Subcutaneous abdominal adipose tissue (tissue), 5 donors: ENCODE data around the gene FBXL2.

Experiments used
- H3K27ac ChIP-seq: one replicate; pipeline ENCODE4 v1.7.0; 2013; ENCODE audit warnings: low read depth, mild to moderate bottlenecking, inconsistent platforms, low read length, moderate library complexity
- H3K27me3 ChIP-seq, 5 donors: one replicate each; pipeline ENCODE4 v1.7.0; 2013; ENCODE audit warnings: low read length in 5 of 5, inconsistent platforms in 1 of 5; ENCODE audit not compliant: control insufficient read depth in 5 of 5, insufficient read depth in 4 of 5
- H3K36me3 ChIP-seq, 5 donors: one replicate each; pipeline ENCODE4 v1.7.0; 2013; ENCODE audit warnings: low read length in 5 of 5; ENCODE audit not compliant: control insufficient read depth in 5 of 5, insufficient read depth in 5 of 5
- H3K4me1 ChIP-seq, 5 donors: one replicate each; pipeline ENCODE4 v1.7.0; 2013; ENCODE audit warnings: low read length in 5 of 5, mild to moderate bottlenecking in 3 of 5, moderate library complexity in 1 of 5; ENCODE audit not compliant: control insufficient read depth in 5 of 5, insufficient read depth in 5 of 5
- H3K4me3 ChIP-seq, 5 donors: one replicate each; pipeline ENCODE4 v1.7.0; 2013; ENCODE audit warnings: low read length in 5 of 5, low read depth in 1 of 5
- H3K9ac ChIP-seq, 5 donors: one replicate each; pipeline ENCODE4 v1.7.0; 2013; ENCODE audit warnings: low read length in 5 of 5, mild to moderate bottlenecking in 4 of 5, moderate library complexity in 3 of 5
- H3K9me3 ChIP-seq, 5 donors: one replicate each; pipeline ENCODE4 v1.7.0; 2013; ENCODE audit warnings: low read length in 5 of 5; ENCODE audit not compliant: control insufficient read depth in 5 of 5
- donor health status: healthy.
- donor health status: healthy.
- donor health status: healthy.
- donor health status: healthy.
- donor health status: healthy.

The FBXL2 gene

GRCh38 chr3:33355611-33356010, 78.4 kb downstream of the FBXL2 start:
- Histone ChIP-seq H3K4me1 (peaks cover 0 to 4% (median 2%) of the 10 kb centered on the region in 5 donors), H3K27me3 (no peaks in the 10 kb centered on the region), H3K36me3 (no peaks in the 10 kb centered on the region), H3K9ac (no peak overlapping the region), H3K27ac (no peak overlapping the region), H3K9me3 (no peaks in the 10 kb centered on the region), H3K4me3 (no peak overlapping the region)

GRCh38 chr3:33358172-33358781, 81.0 kb downstream of the FBXL2 start:
- Histone ChIP-seq H3K27ac (no peak overlapping the region), H3K9me3 (no peaks in the 10 kb centered on the region), H3K9ac (no peak overlapping the region)

GRCh38 chr3:33360136-33360825, 83.0 kb downstream of the FBXL2 start:
- no peak overlapping the region for H3K4me3 ChIP-seq
- H3K4me1 ChIP-seq, result peaks cover 0 to 4% (median 2%) of the 10 kb centered on the region in 5 donors
- H3K9ac ChIP-seq, result no peak overlapping the region
- no peaks in the 10 kb centered on the region for H3K9me3 ChIP-seq
- H3K36me3 ChIP-seq, result no peaks in the 10 kb centered on the region
- H3K27me3 ChIP-seq, result no peaks in the 10 kb centered on the region
- H3K27ac ChIP-seq, result no peak overlapping the region

More at GRCh38 chr3:33358172-33358781, 81.0 kb downstream of the FBXL2 start:
- Histone ChIP-seq H3K4me1 (peaks cover 0 to 4% (median 2%) of the 10 kb centered on the region in 5 donors), H3K4me3 (no peak overlapping the region), H3K27me3 (no peaks in the 10 kb centered on the region), H3K36me3 (no peaks in the 10 kb centered on the region)

- H3K36me3 ChIP-seq, result no peaks in the 10 kb centered on the region
- H3K9ac ChIP-seq, result no peak overlapping the region
- H3K27ac ChIP-seq, result no peak overlapping the region
- no peaks in the 10 kb centered on the region for H3K9me3 ChIP-seq
- no peaks in the 10 kb centered on the region for H3K27me3 ChIP-seq
- no peak overlapping the region for H3K4me3 ChIP-seq
- no peaks in the 10 kb centered on the region for H3K4me1 ChIP-seq
Observed at GRCh38 chr3:33363113-33363800, 86.0 kb downstream of the FBXL2 start.

GRCh38 chr3:33364060-33364459, 86.8 kb downstream of the FBXL2 start:
- no peaks in the 10 kb centered on the region for H3K9me3 ChIP-seq
- no peaks in the 10 kb centered on the region for H3K36me3 ChIP-seq
- H3K9ac ChIP-seq, result no peak overlapping the region
- H3K4me3 ChIP-seq, result no peak overlapping the region
- no peak overlapping the region for H3K27ac ChIP-seq
- no peaks in the 10 kb centered on the region for H3K4me1 ChIP-seq
- H3K27me3 ChIP-seq, result no peaks in the 10 kb centered on the region

GRCh38 chr3:33364531-33365128, 87.4 kb downstream of the FBXL2 start:
- no peaks in the 10 kb centered on the region for H3K9me3 ChIP-seq
- H3K36me3 ChIP-seq, result no peaks in the 10 kb centered on the region
- no peaks in the 10 kb centered on the region for H3K4me1 ChIP-seq
- no peak overlapping the region for H3K27ac ChIP-seq
- no peaks in the 10 kb centered on the region for H3K27me3 ChIP-seq
- H3K4me3 ChIP-seq, result no peak overlapping the region
- no peak overlapping the region for H3K9ac ChIP-seq

- Histone ChIP-seq H3K27me3 (no peaks in the 10 kb centered on the region), H3K9ac (no peak overlapping the region), H3K4me3 (peak overlapping the region in 1 of 5 donors; percentile 29), H3K27ac (no peak overlapping the region), H3K9me3 (peaks cover 0 to 2% (median 0%) of the 10 kb centered on the region in 5 donors), H3K36me3 (peaks cover 0 to 18% (median 15%) of the 10 kb centered on the region in 5 donors), H3K4me1 (peaks cover 0 to 19% (median 6%) of the 10 kb centered on the region in 5 donors)
Observed at GRCh38 chr3:33372218-33373081, 95.2 kb downstream of the FBXL2 start.

GRCh38 chr3:33373082-33373437, 95.8 kb downstream of the FBXL2 start:
- H3K27me3 ChIP-seq, result no peaks in the 10 kb centered on the region
- no peak overlapping the region for H3K27ac ChIP-seq
- peaks cover 0 to 24% (median 21%) of the 10 kb centered on the region in 5 donors for H3K36me3 ChIP-seq
- peaks cover 0 to 22% (median 8%) of the 10 kb centered on the region in 5 donors for H3K4me1 ChIP-seq
- H3K9ac ChIP-seq, result no peak overlapping the region
- H3K4me3 ChIP-seq, result no peak overlapping the region
- peaks cover 0 to 2% (median 0%) of the 10 kb centered on the region in 5 donors for H3K9me3 ChIP-seq

- Histone ChIP-seq H3K27ac (no peak overlapping the region), H3K4me3 (no peak overlapping the region), H3K4me1 (peaks cover 0 to 19% (median 8%) of the 10 kb centered on the region in 5 donors), H3K9ac (no peak overlapping the region), H3K36me3 (peaks cover 3 to 45% (median 32%) of the 10 kb centered on the region in 5 donors), H3K9me3 (no peaks in the 10 kb centered on the region), H3K27me3 (no peaks in the 10 kb centered on the region)
Observed at GRCh38 chr3:33377489-33377888, 100.2 kb downstream of the FBXL2 start.
